ENCODE results near the gene SIX5. TPM values are rescaled to one million over a fixed set of nuclear protein-coding genes. Genes with fewer than 3 reads are reported as not detected.

SIX5 gene
- total and polyA plus RNA-seq, 9 of the 15 experiments (the other 6 are each of a cell fraction or from before 2014, with no cell fraction given), result 1.4 to 17.2 (median 7.4) TPM; not detected in 2

GRCh38 chr19:45779231-45780145 lies 10.4 kb upstream of the SIX5 start (continued):
- no peak for TF ChIP-seq ZNF407 (IDR thresholded peaks at IDR 0.05; ENCODE audit: low read depth)
- no peak for TF ChIP-seq ZZZ3 (IDR thresholded peaks at IDR 0.05)
- no peak for TF ChIP-seq ZNF699 (CRISPR knock-in tag; IDR thresholded peaks at IDR 0.05; ENCODE audit: insufficient replicate concordance)
- peak; percentile 92 for TF ChIP-seq E2F4 (CRISPR knock-in tag; IDR thresholded peaks at IDR 0.05; ENCODE audit: low read depth)
- TF ChIP-seq TCF7L2 (IDR thresholded peaks at IDR 0.05; ENCODE audit: low read depth, low read length), result no peak
- TF ChIP-seq PKNOX1 (IDR thresholded peaks at IDR 0.05), result peak; percentile 94
- no peak for TF ChIP-seq SNRNP70 (optimal IDR thresholded peaks at IDR 0.05; ENCODE audit: low read depth, low read length)
- TF ChIP-seq BCOR (IDR thresholded peaks at IDR 0.05), result no peak
- TF ChIP-seq FOXK1 (CRISPR knock-in tag; IDR thresholded peaks at IDR 0.05; ENCODE audit: borderline replicate concordance), result no peak
- peak; percentile 66; the same call in 1 of the 2 replicates for TF ChIP-seq SP1 (CRISPR knock-in tag; IDR thresholded peaks at IDR 0.05)
- peak; percentile 35; the same call in 1 of the 2 replicates for TF ChIP-seq JUN (IDR thresholded peaks at IDR 0.05; ENCODE audit: borderline replicate concordance, low read depth, low read length)
- TF ChIP-seq JUN (CRISPR knock-in tag; IDR thresholded peaks at IDR 0.05; ENCODE audit: borderline replicate concordance), result no peak
- TF ChIP-seq DNMT1 (IDR thresholded peaks at IDR 0.05), result no peak
